SH-SY5Y (cell line): ENCODE measurements around the gene CDR2.

Experiments used
- GATA2 ChIP-seq: IDR thresholded peaks from 2 replicates; pipeline ENCODE4 v1.6.1; 2011; ENCODE audit warnings: mild to moderate bottlenecking, low read depth, low read length
- GATA3 ChIP-seq: IDR thresholded peaks from 2 replicates; pipeline ENCODE4 v1.6.1; 2011; ENCODE audit warnings: low read depth, mild to moderate bottlenecking, low read length, moderate library complexity

DNA sequence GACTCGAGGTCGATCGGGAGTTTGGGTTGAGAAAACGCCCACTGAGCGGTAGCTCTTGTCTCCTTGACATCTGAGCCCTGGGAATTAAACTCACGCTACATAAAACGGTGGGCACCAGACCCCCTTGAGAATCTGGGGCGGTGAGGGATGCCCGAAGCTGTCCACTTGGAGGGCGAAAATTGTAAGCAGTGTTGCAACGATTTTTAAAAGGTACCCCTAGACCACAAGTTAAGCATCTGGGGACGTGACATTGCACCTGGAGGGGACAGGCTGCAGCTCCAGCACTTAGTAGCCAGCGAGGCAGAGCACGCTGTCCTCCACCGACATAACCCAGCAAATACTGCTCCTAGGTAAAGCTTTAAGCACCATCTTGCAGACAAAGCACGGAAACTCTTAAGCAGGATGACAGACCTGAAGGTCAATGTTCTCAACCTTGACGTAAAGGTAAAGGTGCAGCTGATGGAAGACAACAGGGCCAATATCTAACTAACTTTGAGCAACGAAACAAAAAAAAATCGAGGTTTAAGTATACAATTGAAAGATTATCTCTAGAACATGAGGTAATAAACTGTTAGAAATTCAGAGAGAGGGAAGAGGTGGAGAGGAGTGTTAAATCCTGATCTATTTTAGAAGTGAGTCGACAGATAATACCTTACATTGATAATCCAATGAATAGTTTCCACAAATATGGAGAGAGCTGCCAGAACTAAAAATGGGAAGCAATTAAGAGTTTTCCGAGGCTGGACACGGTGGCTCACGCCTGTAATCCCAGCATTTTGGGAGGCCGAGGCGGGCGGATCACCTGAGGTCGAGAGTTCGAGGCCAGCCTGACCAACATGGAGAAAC is 921 bp upstream of the CDR2 start:
- TF ChIP-seq GATA2: no peak
- TF ChIP-seq GATA3: no peak
